ENCODE measurements around the gene SH2D1B. TPM values are rescaled to one million over a fixed set of nuclear protein-coding genes. Genes with fewer than 3 reads are reported as not detected.

Gene SH2D1B
- total and polyA plus RNA-seq, 7 experiments from 2014 or later = 0.22 to 16.9 (median 1.7) TPM; not detected in 3

DNA sequence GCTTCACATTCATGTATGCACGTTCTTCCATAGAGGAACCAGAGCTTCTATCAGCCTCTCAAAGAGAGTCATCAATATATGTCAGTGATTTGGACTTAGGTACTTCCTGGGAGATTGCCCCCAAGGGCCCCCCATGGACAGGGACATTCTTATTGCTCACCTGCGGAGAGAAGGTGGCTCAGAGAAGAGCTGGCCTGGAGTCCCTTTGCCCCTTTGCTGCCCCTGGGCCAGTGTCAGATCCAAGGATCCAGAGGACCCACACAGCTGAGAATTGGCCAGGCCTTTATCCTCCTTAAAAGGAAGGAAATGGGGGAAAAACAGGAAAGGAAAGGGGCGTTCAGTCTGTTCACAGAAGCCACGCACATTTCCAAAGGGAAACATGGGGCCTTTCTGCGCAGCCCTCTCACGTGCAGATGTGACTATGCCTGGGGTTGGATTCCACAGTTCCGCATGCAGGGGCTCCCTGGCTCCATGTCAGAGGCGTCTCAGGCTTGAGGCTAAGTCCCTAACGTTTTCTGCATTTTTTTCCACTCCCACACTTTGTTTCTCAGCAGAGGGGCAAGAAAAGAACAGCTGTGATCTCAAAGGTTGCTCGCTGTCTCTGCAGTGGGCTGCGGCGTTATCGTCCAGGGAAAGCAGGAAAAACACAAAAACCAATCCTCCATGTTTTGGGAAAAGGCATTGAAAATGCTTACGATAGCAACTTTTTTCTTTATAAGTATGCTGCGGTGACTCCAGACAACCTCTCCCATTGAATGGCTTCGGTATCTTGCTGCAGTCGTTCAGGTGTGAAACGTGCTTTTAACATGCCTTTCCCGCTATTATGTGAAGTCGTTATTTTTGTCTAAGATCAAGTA lies 24.5 kb downstream of the SH2D1B start:
- Mint-ChIP-seq H3K4me1 (peaks cover 0 to 19% (median 1%) of the 10 kb centered on the region in 7 donors), H3K27ac (no peak overlapping the region), H3K4me3 (no peak overlapping the region), H3K27me3 (peaks cover 8 to 38% (median 17%) of the 10 kb centered on the region in 5 donors), H3K9me3 (no peaks in the 10 kb centered on the region), H3K36me3 (no peaks in the 10 kb centered on the region)
- Histone ChIP-seq H3K27ac (ENCODE audit: low read depth, low read length) (no peak overlapping the region), H3K4me3 (ENCODE audit: low read length) (no peak overlapping the region), H3K9me3 (ENCODE audit: control insufficient read depth in 2 of 3, low read length in 3 of 3) (no peaks in the 10 kb centered on the region), H3K36me3 (ENCODE audit: control insufficient read depth in 2 of 3, insufficient read depth in 3 of 3, low read length in 3 of 3) (no peaks in the 10 kb centered on the region), H3K4me1 (ENCODE audit: control insufficient read depth in 2 of 2, insufficient read depth in 2 of 2, low read length in 2 of 2) (no peaks in the 10 kb centered on the region), H3K27me3 (ENCODE audit: control insufficient read depth in 2 of 2, insufficient read depth in 2 of 2, low read length in 2 of 2) (no peaks in the 10 kb centered on the region)
- DNase-seq (no peak), ATAC-seq (no peak)
- POLR2A ChIA-PET = no interaction called here
- CTCF ChIA-PET = no interaction called here
- intact Hi-C loops (cut with micrococcal nuclease) = no loop called here

GRCh38 chr1:162386292-162387225 lies 25.4 kb downstream of the SH2D1B start:
- no peaks in the 10 kb centered on the region for H3K4me1 ChIP-seq (ENCODE audit: control insufficient read depth in 2 of 2, insufficient read depth in 2 of 2, low read length in 2 of 2)
- Mint-ChIP-seq H3K4me1 (peaks cover 0 to 12% (median 0%) of the 10 kb centered on the region in 7 donors), H3K9me3 (no peaks in the 10 kb centered on the region), H3K4me3 (no peak overlapping the region), H3K27me3 (peaks cover 6 to 38% (median 17%) of the 10 kb centered on the region in 5 donors), H3K36me3 (no peaks in the 10 kb centered on the region), H3K27ac (no peak overlapping the region)
- ChIA-PET CTCF (no interaction called here), POLR2A (no interaction called here)
- H3K4me3 ChIP-seq (ENCODE audit: low read length) = no peak overlapping the region
- no peak for ATAC-seq
- no peaks in the 10 kb centered on the region for H3K27me3 ChIP-seq (ENCODE audit: control insufficient read depth in 2 of 2, insufficient read depth in 2 of 2, low read length in 2 of 2)
- H3K27ac ChIP-seq (ENCODE audit: low read depth, low read length) = no peak overlapping the region
- H3K36me3 ChIP-seq (ENCODE audit: control insufficient read depth in 2 of 3, insufficient read depth in 3 of 3, low read length in 3 of 3) = no peaks in the 10 kb centered on the region
- intact Hi-C loops (cut with micrococcal nuclease) = no loop called here
- no peaks in the 10 kb centered on the region for H3K9me3 ChIP-seq (ENCODE audit: control insufficient read depth in 2 of 3, low read length in 3 of 3)
- DNase-seq = no peak

DNA sequence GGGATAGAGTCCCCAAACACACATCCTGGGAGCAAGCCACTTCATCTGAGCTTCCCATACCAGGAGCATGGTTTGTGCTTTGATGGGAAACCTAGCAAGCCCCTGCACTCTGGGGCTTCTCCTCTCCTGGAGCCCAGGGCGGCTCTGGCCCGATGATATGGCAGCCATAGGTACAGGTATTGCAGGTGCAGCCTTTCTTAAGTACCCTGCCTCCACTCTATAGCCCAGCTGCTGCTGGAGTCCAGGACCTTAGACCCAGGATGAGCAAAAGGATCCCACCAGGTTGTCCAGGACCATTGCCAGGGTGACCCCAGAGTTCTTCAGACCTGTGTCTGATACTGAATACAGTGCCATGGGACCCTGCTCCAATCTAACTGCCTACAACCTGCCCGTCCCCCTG lies 26.2 kb downstream of the SH2D1B start:
- peaks cover 6 to 34% (median 17%) of the 10 kb centered on the region in 5 donors for H3K27me3 Mint-ChIP-seq
- H3K9me3 ChIP-seq (ENCODE audit: control insufficient read depth in 2 of 3, low read length in 3 of 3) = no peaks in the 10 kb centered on the region

GRCh38 chr1:162385280-162385623 lies 26.7 kb downstream of the SH2D1B start:
- POLR2A ChIA-PET = no interaction called here
- peaks cover 0 to 11% (median 0%) of the 10 kb centered on the region in 7 donors for H3K4me1 Mint-ChIP-seq
- no peak for ATAC-seq
- Histone ChIP-seq H3K27ac (ENCODE audit: low read depth, low read length) (no peak overlapping the region), H3K4me1 (ENCODE audit: control insufficient read depth in 2 of 2, insufficient read depth in 2 of 2, low read length in 2 of 2) (no peaks in the 10 kb centered on the region), H3K4me3 (ENCODE audit: low read length) (no peak overlapping the region), H3K9me3 (ENCODE audit: control insufficient read depth in 2 of 3, low read length in 3 of 3) (no peaks in the 10 kb centered on the region), H3K27me3 (ENCODE audit: control insufficient read depth in 2 of 2, insufficient read depth in 2 of 2, low read length in 2 of 2) (no peaks in the 10 kb centered on the region), H3K36me3 (ENCODE audit: control insufficient read depth in 2 of 3, insufficient read depth in 3 of 3, low read length in 3 of 3) (no peaks in the 10 kb centered on the region)
- DNase-seq = peak in 1 of 9 donors; percentile 8
- intact Hi-C loops (cut with micrococcal nuclease) = no loop called here
- H3K36me3 Mint-ChIP-seq = no peaks in the 10 kb centered on the region
- no peaks in the 10 kb centered on the region for H3K9me3 Mint-ChIP-seq
- no peak overlapping the region for H3K27ac Mint-ChIP-seq
- H3K27me3 Mint-ChIP-seq = peaks cover 1 to 29% (median 13%) of the 10 kb centered on the region in 5 donors
- no peak overlapping the region for H3K4me3 Mint-ChIP-seq
- CTCF ChIA-PET = interaction anchor here (0.6 kb wide), 1 partner anchor 14 kb away, joined by 3 read pairs; no protein-coding TSS in a partner anchor

More for the DNA sequence above, 26.2 kb downstream of the SH2D1B start:
- peaks cover 0 to 11% (median 0%) of the 10 kb centered on the region in 7 donors for H3K4me1 Mint-ChIP-seq
- intact Hi-C loops (cut with micrococcal nuclease) = no loop called here
- H3K4me3 ChIP-seq (ENCODE audit: low read length) = no peak overlapping the region
- H3K27ac ChIP-seq (ENCODE audit: low read depth, low read length) = no peak overlapping the region
- DNase-seq (no peak), ATAC-seq (no peak)
- no peak overlapping the region for H3K4me3 Mint-ChIP-seq
- H3K27ac Mint-ChIP-seq = no peak overlapping the region
- H3K36me3 ChIP-seq (ENCODE audit: control insufficient read depth in 2 of 3, insufficient read depth in 3 of 3, low read length in 3 of 3) = no peaks in the 10 kb centered on the region
- H3K27me3 ChIP-seq (ENCODE audit: control insufficient read depth in 2 of 2, insufficient read depth in 2 of 2, low read length in 2 of 2) = no peaks in the 10 kb centered on the region
- H3K36me3 Mint-ChIP-seq = no peaks in the 10 kb centered on the region
- no peaks in the 10 kb centered on the region for H3K4me1 ChIP-seq (ENCODE audit: control insufficient read depth in 2 of 2, insufficient read depth in 2 of 2, low read length in 2 of 2)
- H3K9me3 Mint-ChIP-seq = no peaks in the 10 kb centered on the region
- ChIA-PET CTCF (interaction anchor here (0.6 kb wide), 1 partner anchor 15 kb away, joined by 3 read pairs; no protein-coding TSS in a partner anchor), POLR2A (no interaction called here)

GRCh38 chr1:162384601-162385279 lies 27.2 kb downstream of the SH2D1B start:
- Mint-ChIP-seq H3K4me3 (no peak overlapping the region), H3K27ac (no peak overlapping the region), H3K4me1 (peaks cover 0 to 8% (median 0%) of the 10 kb centered on the region in 7 donors), H3K27me3 (peaks cover 0 to 25% (median 11%) of the 10 kb centered on the region in 5 donors), H3K9me3 (no peaks in the 10 kb centered on the region), H3K36me3 (no peaks in the 10 kb centered on the region)
- DNase-seq = no peak
- ChIA-PET POLR2A (no interaction called here), CTCF (no interaction called here)
- no peaks in the 10 kb centered on the region for H3K9me3 ChIP-seq (ENCODE audit: control insufficient read depth in 2 of 3, low read length in 3 of 3)
- H3K27me3 ChIP-seq (ENCODE audit: control insufficient read depth in 2 of 2, insufficient read depth in 2 of 2, low read length in 2 of 2) = no peaks in the 10 kb centered on the region
- no peak overlapping the region for H3K4me3 ChIP-seq (ENCODE audit: low read length)
- H3K36me3 ChIP-seq (ENCODE audit: control insufficient read depth in 2 of 3, insufficient read depth in 3 of 3, low read length in 3 of 3) = no peaks in the 10 kb centered on the region
- intact Hi-C loops (cut with micrococcal nuclease) = no loop called here
- H3K4me1 ChIP-seq (ENCODE audit: control insufficient read depth in 2 of 2, insufficient read depth in 2 of 2, low read length in 2 of 2) = no peaks in the 10 kb centered on the region
- ATAC-seq = no peak
- H3K27ac ChIP-seq (ENCODE audit: low read depth, low read length) = no peak overlapping the region

DNA sequence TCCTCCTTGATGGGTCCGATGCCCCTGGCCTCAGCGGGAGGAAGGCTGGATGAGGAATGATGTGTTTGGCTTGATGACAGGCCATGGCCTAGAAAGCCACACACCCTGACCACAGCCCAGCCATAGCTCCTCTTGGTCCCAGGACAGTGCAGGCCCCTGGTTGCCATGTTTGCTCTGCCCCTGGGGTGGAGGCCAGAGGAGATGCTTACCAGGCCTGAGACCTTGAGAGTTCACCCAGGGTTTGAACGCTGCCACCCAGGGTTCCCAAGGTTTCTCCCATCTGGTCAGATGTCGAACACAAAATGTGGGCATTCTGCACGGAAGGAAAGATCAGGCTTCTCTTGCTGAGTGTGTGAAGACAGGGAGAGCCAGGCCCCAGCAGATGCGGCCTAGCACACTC lies 27.8 kb downstream of the SH2D1B start:
- POLR2A ChIA-PET = no interaction called here
- H3K27ac ChIP-seq (ENCODE audit: low read depth, low read length) = no peak overlapping the region
- no peaks in the 10 kb centered on the region for H3K4me1 ChIP-seq (ENCODE audit: control insufficient read depth in 2 of 2, insufficient read depth in 2 of 2, low read length in 2 of 2)
- intact Hi-C loops (cut with micrococcal nuclease) = no loop called here
- peak in 1 of 9 donors; percentile 1 for DNase-seq
- no peaks in the 10 kb centered on the region for H3K36me3 ChIP-seq (ENCODE audit: control insufficient read depth in 2 of 3, insufficient read depth in 3 of 3, low read length in 3 of 3)
- CTCF ChIA-PET = no interaction called here
- no peak overlapping the region for H3K4me3 ChIP-seq (ENCODE audit: low read length)
- Mint-ChIP-seq H3K9me3 (no peaks in the 10 kb centered on the region), H3K27me3 (peaks cover 0 to 18% (median 10%) of the 10 kb centered on the region in 5 donors), H3K36me3 (no peaks in the 10 kb centered on the region), H3K4me1 (peaks cover 0 to 2% (median 0%) of the 10 kb centered on the region in 7 donors), H3K27ac (no peak overlapping the region), H3K4me3 (no peak overlapping the region)
- no peak for ATAC-seq
- no peaks in the 10 kb centered on the region for H3K27me3 ChIP-seq (ENCODE audit: control insufficient read depth in 2 of 2, insufficient read depth in 2 of 2, low read length in 2 of 2)
- no peaks in the 10 kb centered on the region for H3K9me3 ChIP-seq (ENCODE audit: control insufficient read depth in 2 of 3, low read length in 3 of 3)

Data from naive thymus-derived CD4-positive, alpha-beta T cell (primary cell).